ENCODE measurements around the gene COBLL1.

- TF ChIP-seq CTCF (IDR thresholded peaks at IDR 0.05): no peak
- TF ChIP-seq POLR2A (IDR thresholded peaks at IDR 0.05): no peak
These were observed 121.4 kb downstream of the COBLL1 start for GRCh38 chr2:164719996-164720941.
